Measurements from ENCODE around the gene RORC.
"Not testable (repeated sequence)": the region's sequence is repeated elsewhere in the genome, so short reads cannot be mapped to it uniquely, and the experiment has no call there.

The RORC gene

DNA sequence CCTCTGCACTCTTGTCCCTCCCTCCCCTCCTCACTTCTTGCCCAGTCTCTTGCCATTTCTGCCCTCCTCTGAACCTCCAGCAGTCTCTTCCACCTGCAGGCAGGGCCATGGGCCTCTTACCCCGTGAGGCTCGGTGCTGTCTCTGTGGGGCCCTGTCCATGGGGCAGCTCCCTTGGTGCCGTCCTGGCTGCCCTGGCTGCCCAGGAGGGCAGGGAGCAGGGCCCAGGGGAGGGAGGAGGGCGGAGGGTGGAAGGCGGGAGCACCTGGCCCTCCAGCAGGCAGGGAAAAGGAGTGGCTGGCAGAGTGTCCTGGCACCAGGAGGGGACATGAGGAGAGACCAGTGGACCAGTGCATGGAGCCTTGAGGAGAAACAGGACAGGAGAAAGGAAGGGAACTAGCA, at the start of gene RORC:
Gene RORC, minus strand, starts transcription at position 198 of the 400 bp plus-strand sequence. Its CDS starts 38 bp downstream, at position 160.
- no peak for ATAC-seq
- TF ChIP-seq CSDC2 (CRISPR knock-in tag; IDR thresholded peaks at IDR 0.05) (no peak), ARNTL (CRISPR knock-in tag; IDR thresholded peaks at IDR 0.05; ENCODE audit: borderline replicate concordance, low read depth) (no peak), GLIS3 (CRISPR knock-in tag; IDR thresholded peaks at IDR 0.05) (no peak), TCF4 (CRISPR knock-in tag; IDR thresholded peaks at IDR 0.05; ENCODE audit: borderline replicate concordance) (no peak), TOX (CRISPR knock-in tag; IDR thresholded peaks at IDR 0.05; ENCODE audit: borderline replicate concordance) (no peak), CSRNP3 (CRISPR knock-in tag; IDR thresholded peaks at IDR 0.05) (no peak), ZFP30 (CRISPR knock-in tag; IDR thresholded peaks at IDR 0.05) (no peak)
- TF ChIP-seq, protein P1, sequence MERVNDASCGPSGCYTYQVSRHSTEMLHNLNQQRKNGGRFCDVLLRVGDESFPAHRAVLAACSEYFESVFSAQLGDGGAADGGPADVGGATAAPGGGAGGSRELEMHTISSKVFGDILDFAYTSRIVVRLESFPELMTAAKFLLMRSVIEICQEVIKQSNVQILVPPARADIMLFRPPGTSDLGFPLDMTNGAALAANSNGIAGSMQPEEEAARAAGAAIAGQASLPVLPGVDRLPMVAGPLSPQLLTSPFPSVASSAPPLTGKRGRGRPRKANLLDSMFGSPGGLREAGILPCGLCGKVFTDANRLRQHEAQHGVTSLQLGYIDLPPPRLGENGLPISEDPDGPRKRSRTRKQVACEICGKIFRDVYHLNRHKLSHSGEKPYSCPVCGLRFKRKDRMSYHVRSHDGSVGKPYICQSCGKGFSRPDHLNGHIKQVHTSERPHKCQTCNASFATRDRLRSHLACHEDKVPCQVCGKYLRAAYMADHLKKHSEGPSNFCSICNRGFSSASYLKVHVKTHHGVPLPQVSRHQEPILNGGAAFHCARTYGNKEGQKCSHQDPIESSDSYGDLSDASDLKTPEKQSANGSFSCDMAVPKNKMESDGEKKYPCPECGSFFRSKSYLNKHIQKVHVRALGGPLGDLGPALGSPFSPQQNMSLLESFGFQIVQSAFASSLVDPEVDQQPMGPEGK (CRISPR knock-in tag; IDR thresholded peaks at IDR 0.05; ENCODE audit: borderline replicate concordance): no peak

- ATAC-seq: no peak
- TF ChIP-seq PPARA (CRISPR knock-in tag; IDR thresholded peaks at IDR 0.05; ENCODE audit: borderline replicate concordance) (no peak), OSR1 (CRISPR knock-in tag; IDR thresholded peaks at IDR 0.05) (no peak), CREB5 (CRISPR knock-in tag; IDR thresholded peaks at IDR 0.05; ENCODE audit: low read depth) (no peak), RARB (CRISPR knock-in tag; IDR thresholded peaks at IDR 0.05) (no peak), ZC3H10 (CRISPR knock-in tag; IDR thresholded peaks at IDR 0.05) (no peak), ISL1 (CRISPR knock-in tag; IDR thresholded peaks at IDR 0.05) (no peak)
These were observed 44.0 kb upstream of the RORC start for GRCh38 chr1:151875419-151876097.

DNA sequence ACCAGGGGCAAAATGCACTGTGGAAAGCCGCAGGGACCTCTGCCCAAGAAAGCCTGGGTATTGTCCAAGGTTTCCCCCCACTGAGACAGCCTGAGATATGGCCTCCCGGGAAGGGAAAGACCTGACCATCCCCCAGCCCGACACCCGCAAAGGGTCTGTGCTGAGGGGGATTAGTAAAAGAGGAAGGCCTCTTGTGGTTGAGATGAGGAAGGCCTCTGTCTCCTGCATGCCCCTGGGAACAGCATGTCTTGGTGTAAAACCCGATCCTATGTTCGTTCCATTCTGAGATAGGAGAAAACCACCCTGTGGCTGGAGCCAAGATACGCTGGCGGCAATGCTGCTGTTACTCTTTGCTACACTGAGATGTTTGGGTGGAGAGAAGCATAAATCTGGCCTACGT, 41.2 kb upstream of the RORC start:
- not testable (repeated sequence) for ATAC-seq

GRCh38 chr1:151871284-151872030, 39.9 kb upstream of the RORC start:
- TF ChIP-seq ESRRG (CRISPR knock-in tag; IDR thresholded peaks at IDR 0.05): no peak
- no peak for TF ChIP-seq TCF4 (CRISPR knock-in tag; IDR thresholded peaks at IDR 0.05; ENCODE audit: borderline replicate concordance)
- no peak for TF ChIP-seq PPARA (CRISPR knock-in tag; IDR thresholded peaks at IDR 0.05; ENCODE audit: borderline replicate concordance)
- TF ChIP-seq CSDC2 (CRISPR knock-in tag; IDR thresholded peaks at IDR 0.05): no peak
- TF ChIP-seq ARNTL (CRISPR knock-in tag; IDR thresholded peaks at IDR 0.05; ENCODE audit: borderline replicate concordance, low read depth): no peak
- TF ChIP-seq ZFP30 (CRISPR knock-in tag; IDR thresholded peaks at IDR 0.05): no peak
- no peak for TF ChIP-seq ZNF8 (CRISPR knock-in tag; IDR thresholded peaks at IDR 0.05)
- TF ChIP-seq TOX (CRISPR knock-in tag; IDR thresholded peaks at IDR 0.05; ENCODE audit: borderline replicate concordance): no peak
- TF ChIP-seq OSR1 (CRISPR knock-in tag; IDR thresholded peaks at IDR 0.05): no peak
- TF ChIP-seq, protein P2, sequence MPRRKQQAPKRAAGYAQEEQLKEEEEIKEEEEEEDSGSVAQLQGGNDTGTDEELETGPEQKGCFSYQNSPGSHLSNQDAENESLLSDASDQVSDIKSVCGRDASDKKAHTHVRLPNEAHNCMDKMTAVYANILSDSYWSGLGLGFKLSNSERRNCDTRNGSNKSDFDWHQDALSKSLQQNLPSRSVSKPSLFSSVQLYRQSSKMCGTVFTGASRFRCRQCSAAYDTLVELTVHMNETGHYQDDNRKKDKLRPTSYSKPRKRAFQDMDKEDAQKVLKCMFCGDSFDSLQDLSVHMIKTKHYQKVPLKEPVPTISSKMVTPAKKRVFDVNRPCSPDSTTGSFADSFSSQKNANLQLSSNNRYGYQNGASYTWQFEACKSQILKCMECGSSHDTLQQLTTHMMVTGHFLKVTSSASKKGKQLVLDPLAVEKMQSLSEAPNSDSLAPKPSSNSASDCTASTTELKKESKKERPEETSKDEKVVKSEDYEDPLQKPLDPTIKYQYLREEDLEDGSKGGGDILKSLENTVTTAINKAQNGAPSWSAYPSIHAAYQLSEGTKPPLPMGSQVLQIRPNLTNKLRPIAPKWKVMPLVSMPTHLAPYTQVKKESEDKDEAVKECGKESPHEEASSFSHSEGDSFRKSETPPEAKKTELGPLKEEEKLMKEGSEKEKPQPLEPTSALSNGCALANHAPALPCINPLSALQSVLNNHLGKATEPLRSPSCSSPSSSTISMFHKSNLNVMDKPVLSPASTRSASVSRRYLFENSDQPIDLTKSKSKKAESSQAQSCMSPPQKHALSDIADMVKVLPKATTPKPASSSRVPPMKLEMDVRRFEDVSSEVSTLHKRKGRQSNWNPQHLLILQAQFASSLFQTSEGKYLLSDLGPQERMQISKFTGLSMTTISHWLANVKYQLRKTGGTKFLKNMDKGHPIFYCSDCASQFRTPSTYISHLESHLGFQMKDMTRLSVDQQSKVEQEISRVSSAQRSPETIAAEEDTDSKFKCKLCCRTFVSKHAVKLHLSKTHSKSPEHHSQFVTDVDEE (CRISPR knock-in tag; IDR thresholded peaks at IDR 0.05): no peak
- ATAC-seq: 0 out of 3 replicates have a peak, but pooled peaks have one; percentile 19

- ATAC-seq: no peak
- no peak for TF ChIP-seq CSDC2 (CRISPR knock-in tag; IDR thresholded peaks at IDR 0.05)
- no peak for TF ChIP-seq CSRNP3 (CRISPR knock-in tag; IDR thresholded peaks at IDR 0.05)
- TF ChIP-seq TOX (CRISPR knock-in tag; IDR thresholded peaks at IDR 0.05; ENCODE audit: borderline replicate concordance): no peak
- TF ChIP-seq ZNF565 (CRISPR knock-in tag; conservative IDR thresholded peaks at IDR 0.05; ENCODE audit: low read depth): no peak
These were observed 36.9 kb upstream of the RORC start for GRCh38 chr1:151868486-151868885.

All from SK-N-SH treated with all-trans-retinoic acid at 6 μM for 48 hours (cell line).